Measurements from ENCODE around the gene CYP17A1.

The CYP17A1 gene

DNA sequence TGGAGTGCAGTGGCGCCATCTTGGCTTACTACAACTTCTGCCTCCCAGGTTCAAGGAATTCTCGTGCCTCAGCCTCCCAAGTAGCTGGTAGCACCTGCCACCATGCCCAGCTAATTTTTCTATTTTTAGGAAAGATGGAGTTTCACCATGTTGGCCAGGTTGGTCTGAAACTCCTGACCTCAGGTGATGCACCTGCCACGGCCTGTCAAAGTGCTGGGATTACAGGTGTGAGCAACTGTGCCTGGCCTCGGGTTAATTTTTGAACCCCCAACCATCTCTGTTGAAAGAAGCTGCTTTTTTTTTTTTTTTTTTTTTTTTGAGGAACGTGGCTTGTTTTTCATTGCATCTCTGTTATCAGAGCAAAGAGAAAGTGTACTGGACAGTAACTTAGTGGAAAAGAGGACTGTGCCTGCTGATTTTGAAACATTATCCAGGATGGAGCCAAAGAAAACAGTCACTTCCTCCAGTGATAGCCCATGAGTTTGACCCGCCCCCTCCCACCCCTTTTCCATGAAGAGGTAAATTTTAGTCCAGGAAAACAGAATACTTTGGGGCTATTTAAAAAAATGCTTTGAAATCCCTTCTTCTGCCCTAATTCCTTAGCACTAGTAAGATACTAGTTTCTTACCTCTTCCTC is 55.2 kb downstream of the CYP17A1 start:
- no peak for DNase-seq
- no peak for TF ChIP-seq GATA1 (IDR thresholded peaks at IDR 0.05; ENCODE audit: low read depth, low read length)
- TF ChIP-seq POLR2A (IDR thresholded peaks at IDR 0.05; ENCODE audit: low read length): no peak

DNA sequence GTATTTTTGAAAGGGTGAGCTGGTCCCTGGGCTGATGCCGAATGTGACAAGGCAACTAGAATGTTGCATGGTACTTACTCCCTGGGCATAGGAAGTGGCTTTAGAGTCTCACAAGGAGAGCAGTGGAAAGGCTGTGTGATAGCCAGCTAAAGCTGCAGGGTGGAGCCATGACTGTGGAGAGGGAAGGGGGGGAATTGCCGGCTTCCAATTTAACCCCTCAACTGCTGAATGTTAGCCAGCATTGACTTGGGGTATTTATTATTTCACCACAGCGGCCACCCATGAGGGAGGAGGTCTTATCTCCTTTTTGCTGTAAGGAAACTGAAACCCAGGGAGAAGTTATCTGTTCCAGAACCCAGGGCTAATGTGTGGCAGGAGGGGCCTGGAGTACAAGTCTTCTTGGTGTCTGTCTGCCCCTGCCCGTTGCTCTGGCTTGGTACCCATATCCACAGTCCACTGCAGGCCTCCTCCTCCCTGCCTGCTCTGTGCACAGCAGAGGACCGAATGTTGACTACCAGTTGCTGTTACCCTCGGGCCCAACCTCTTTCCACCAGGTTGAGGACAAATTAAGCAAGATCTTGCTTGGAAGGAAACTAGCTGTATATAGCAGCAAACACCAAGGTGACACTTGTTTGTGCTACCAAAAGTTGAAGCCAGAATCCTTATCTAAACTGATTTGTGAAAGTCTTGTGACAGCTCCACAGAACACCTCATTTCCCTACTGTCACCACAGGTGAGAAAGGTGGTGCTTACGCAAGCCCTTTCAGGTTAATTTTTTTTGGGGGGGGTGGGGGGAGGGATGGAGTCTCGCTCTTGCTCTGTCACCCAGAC is 55.9 kb downstream of the CYP17A1 start:
- TF ChIP-seq POLR2A (IDR thresholded peaks at IDR 0.05; ENCODE audit: low read length) (no peak), GATA1 (IDR thresholded peaks at IDR 0.05; ENCODE audit: low read depth, low read length) (no peak)
- DNase-seq: peak; percentile 80 to 86

Measured in erythroblast (primary cell).